GM12878 (cell line): ENCODE measurements around the gene ADAMTSL5. TPM values are rescaled to one million over a fixed set of nuclear protein-coding genes. Genes with fewer than 3 reads are reported as not detected.

Experiments
- CEBPZ ChIP-seq: fragments of 150-350 bp; IDR thresholded peaks from 2 replicates; pipeline ENCODE4 v1.6.1; 2016; ENCODE audit warnings: low read depth, low read length
- HDAC6 ChIP-seq: fragments of 200-600 bp; sonication (generic); IDR thresholded peaks from one replicate; pipeline ENCODE4 v1.8.0; 2017; ENCODE audit warnings: antibody characterized with exemption; ENCODE audit not compliant: unreplicated experiment
- RB1 ChIP-seq: fragments of 450-650 bp; formaldehyde crosslinking; IDR thresholded peaks from 2 replicates; pipeline ENCODE4 v1.6.1; 2017; ENCODE audit warnings: mild to moderate bottlenecking, borderline replicate concordance
- SMARCA5 ChIP-seq: fragments of 450-650 bp; IDR thresholded peaks from 2 replicates; pipeline ENCODE4 v1.6.1; 2017; ENCODE audit warnings: mild to moderate bottlenecking
- ZBTB11 ChIP-seq: fragments of 450-650 bp; formaldehyde crosslinking; IDR thresholded peaks from 2 replicates; pipeline ENCODE4 v1.5.0; 2022; ENCODE audit warnings: mild to moderate bottlenecking, missing genetic modification characterization
- ZZZ3 ChIP-seq: IDR thresholded peaks from 2 replicates; pipeline ENCODE4 v1.6.1; 2011; ENCODE audit warnings: low read depth; ENCODE audit not compliant: control insufficient read depth, insufficient read length
- polyA plus RNA-seq, 11 experiments: library from polyadenylated mRNA; depleted of rRNA in 4 of 11; unstranded in 6 of 11; stranded (reverse) in 5 of 11; fragments of >200 nt; fragmentation: Nextera tagmentation in 4 of 11; fragmentation: Illumina TruSeq in 1 of 11; extraction: Ambion mirVana in 4 of 11; extraction: Trizol in 1 of 11; gene quantifications; 1 replicate in 1 of 11; 2 replicates in 10 of 11; pipeline versions ENCODE4 v1.2.1 to v1.2.3, GENCODE V29; 2011 to 2016; ENCODE audit warnings: inconsistent platforms in 2 of 11, missing spikeins in 2 of 11, low read depth in 1 of 11
- total RNA-seq, 4 experiments: library from RNA; depleted of rRNA in 3 of 4; stranded (reverse); fragments of >200 nt in 3 of 4; fragmentation: Illumina TruSeq in 1 of 4; extraction: Trizol in 1 of 4; gene quantifications; 2 replicates each; pipeline versions ENCODE4 v1.2.1 to v1.2.3, GENCODE V29; 2013 to 2021

Gene ADAMTSL5
- total and polyA plus RNA-seq, 10 of the 15 experiments (the other 5 are each of a cell fraction or from before 2014, with no cell fraction given): 0.04 to 0.83 (median 0.32) TPM; not detected in 4

GRCh38 chr19:1556390-1557070 is 43.7 kb upstream of the ADAMTSL5 start (continued):
- TF ChIP-seq ZBTB11 (CRISPR knock-in tag): no peak
- no peak for TF ChIP-seq SMARCA5
- TF ChIP-seq RB1: no peak
- TF ChIP-seq CEBPZ: no peak
- TF ChIP-seq ZZZ3: no peak
- no peak for TF ChIP-seq HDAC6
